Measurements from ENCODE around the gene TTC19.
"Not testable (repeated sequence)": the region's sequence is repeated elsewhere in the genome, so short reads cannot be mapped to it uniquely, and the experiment has no call there.

TTC19 gene

DNA sequence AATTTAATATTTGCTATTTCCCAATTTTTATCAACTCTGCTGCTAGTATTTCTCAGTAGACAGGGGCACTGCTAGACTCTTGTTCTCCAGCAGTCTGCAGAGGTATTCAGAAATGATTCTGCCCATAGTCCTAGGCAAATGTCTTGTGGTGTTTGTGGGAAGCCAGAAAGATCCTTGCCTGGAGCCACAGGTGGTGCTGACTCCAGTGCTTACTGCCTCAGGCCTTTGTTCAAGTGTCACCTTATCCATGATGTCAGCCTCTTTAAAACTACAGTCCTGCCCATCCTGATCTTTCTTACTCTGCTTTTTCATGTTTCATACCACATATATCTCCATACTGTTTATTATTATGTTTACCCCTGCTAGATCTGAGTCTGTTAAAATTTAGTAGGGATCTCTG is 26.6 kb upstream of the TTC19 start:
- DNase-seq (ENCODE audit: low read depth): no peak

DNA sequence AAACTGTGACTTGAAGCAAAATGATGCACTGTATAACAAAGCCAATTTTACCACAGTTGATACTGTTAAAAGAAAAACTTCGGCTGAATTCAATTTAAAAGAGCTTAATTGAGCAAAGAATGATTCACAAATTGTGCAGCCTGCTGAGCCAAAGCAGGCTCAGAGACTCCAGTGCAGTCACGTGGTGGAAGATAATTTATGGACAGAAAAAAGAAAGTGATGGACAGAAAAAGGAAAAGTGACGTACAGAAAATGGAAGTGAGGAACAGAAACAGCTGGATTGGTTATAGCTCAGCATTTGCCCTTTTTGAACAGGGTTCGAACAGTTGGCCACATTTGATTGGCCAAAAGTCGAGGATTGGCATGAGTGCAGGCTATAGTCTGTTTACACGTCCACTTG is 25.8 kb upstream of the TTC19 start:
- no peak for DNase-seq (ENCODE audit: low read depth)

DNA sequence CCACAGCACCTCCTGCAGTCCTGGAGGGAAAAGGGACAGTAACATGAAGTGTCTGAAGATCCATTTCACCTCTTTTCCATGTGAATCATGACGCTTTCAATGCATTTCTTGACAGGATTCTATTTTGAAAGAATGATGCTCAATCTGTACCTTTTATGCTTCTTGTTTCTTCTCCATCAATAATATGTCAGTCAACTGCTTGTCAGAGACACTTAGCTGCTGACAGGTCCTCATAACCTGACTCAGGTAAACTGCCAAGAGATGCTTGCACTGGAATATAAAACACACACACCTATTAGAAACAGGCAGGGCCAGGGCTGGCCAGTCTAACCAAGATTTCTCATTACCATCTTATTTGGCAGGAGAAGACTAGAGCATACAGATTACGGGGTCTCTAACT is 21.7 kb upstream of the TTC19 start:
- no peak for DNase-seq (ENCODE audit: low read depth)

DNA sequence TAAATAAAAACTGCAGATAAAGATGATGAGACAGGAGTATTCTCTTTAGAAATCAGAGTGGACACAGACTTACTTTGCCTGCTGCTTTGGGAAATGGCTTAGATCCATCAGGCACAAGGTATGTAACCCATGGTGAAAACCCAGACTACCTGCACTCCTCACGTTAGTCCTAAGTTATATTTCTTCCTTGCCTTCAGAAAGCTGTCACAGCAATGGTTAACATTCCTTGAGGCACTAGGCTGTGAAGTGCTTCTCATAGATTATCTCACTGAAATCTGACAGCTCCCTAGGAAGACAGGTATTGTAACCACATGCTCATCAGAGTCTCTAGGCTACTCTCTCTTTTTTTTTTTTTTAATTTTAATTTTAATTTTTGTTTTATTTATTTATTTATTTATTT is 21.0 kb upstream of the TTC19 start:
- no peak for DNase-seq (ENCODE audit: low read depth)

DNA sequence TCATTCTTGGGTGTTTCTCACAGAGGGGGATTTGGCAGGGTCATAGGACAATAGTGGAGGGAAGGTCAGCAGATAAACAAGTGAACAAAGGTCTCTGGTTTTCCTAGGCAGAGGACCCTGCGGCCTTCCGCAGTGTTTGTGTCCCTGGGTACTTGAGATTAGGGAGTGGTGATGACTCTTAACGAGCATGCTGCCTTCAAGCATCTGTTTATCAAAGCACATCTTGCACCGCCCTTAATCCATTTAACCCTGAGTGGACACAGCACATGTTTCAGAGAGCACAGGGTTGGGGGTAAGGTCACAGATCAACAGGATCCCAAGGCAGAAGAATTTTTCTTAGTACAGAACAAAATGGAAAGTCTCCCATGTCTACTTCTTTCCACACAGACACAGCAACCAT is 20.6 kb upstream of the TTC19 start:
- not testable (repeated sequence) for DNase-seq (ENCODE audit: low read depth)

DNA sequence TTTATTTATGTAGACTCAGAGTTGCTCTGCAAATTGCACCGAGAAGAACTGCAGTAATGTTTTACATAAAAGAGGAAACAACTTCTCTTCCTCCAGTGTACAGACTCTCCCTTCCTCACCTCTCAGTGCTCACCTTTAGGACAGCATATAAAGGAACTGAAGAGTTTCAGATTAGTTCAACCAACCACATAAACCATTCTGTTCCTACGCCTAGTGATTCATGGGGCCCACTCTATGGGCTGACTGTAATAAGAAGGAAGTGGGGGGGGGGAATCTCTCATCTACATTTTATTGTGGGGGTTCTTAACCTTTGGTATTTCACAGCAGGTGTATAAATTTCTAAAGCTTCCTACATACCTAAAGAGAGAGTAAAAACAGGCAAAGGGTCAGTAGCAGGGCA is 18.4 kb upstream of the TTC19 start:
- no peak for DNase-seq (ENCODE audit: low read depth)

DNA sequence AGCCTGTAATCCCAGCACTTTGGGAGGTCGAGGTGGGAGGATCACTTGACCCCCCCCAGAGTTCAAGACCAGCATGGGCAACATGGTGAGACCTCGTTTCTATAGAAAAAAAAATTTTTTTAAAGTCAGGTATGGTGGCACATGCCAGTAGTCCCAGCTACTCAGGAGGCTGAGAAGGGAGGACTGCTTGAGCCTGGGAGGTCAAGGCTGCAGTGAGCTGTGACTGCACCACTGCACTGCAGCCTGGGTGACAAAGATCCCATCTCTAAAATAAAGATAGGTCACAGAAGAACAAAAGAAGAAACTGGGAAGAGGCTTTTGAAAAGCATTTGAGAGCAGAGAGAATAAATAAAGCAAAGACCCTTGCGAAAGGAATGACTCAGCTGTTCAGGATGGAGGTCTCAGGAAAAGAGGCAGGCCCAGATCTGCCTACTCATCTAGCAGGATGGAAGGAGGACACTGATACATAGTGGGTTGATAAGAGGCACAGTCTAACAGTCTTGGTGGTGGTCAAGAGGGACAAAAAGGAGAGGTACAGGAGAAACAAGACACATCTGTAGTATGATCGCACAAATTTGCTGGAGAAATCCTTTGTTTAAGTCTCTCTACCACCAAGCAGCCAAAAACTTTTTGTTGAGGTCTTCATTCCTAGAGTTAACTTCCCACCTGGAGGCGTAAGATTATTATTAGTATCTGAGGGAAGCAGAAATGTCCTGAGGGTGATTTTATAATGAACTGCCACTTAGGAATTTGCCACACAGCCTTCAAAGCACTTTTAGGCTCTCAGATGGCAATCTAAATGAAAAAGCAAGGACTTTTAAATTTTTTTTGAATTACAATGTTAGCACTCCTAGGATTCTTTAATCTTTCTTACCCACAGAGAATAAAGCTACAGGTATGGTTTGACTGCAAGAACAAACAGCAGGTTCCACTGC is 17.7 kb upstream of the TTC19 start:
- DNase-seq (ENCODE audit: low read depth): no peak

DNA sequence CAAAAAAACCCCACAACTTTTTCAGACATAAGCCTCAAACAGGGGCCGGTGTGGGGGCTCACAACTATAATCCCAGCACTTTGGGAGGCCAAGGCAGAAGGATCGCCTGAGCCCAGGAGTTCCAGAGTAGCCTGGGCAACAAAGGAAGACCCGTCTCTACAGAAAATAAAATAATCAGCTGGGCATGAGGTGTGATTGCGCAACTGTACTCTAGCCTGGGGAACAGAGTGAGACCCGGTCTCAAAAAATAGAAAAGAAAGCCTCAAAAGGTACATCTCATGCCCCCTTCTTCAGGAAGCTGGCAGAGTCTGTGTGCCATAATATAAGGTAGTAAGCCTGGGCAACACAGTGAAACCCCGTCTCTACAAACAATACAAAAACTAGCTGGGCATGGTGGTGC is 3.3 kb upstream of the TTC19 start:
- DNase-seq (ENCODE audit: low read depth): no peak

DNA sequence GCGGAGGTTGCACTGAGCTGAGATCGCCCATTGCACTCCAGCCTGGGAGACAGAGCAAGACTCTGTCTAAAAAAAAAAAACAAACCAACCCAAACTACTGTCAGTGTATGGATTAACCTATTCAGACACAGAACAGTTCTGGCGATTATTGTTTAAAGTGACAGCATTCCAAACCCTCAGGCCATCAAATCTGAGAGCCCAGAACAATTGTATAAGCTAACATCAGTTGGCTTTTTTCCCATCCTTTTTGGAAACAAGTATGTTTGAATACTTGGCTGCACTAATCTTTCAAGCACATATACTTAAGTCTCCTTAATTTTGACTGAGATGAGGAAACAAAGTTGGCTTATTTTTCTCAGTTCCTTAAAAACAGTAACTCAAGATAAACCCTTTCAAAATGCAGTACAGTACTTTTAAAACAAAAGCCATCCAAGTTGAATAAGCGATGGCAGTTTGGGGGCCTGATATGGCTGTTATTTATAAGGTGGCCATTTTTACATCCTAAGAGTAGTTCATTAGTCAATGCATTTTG is 1.5 kb upstream of the TTC19 start:
- DNase-seq (ENCODE audit: low read depth): no peak

DNA sequence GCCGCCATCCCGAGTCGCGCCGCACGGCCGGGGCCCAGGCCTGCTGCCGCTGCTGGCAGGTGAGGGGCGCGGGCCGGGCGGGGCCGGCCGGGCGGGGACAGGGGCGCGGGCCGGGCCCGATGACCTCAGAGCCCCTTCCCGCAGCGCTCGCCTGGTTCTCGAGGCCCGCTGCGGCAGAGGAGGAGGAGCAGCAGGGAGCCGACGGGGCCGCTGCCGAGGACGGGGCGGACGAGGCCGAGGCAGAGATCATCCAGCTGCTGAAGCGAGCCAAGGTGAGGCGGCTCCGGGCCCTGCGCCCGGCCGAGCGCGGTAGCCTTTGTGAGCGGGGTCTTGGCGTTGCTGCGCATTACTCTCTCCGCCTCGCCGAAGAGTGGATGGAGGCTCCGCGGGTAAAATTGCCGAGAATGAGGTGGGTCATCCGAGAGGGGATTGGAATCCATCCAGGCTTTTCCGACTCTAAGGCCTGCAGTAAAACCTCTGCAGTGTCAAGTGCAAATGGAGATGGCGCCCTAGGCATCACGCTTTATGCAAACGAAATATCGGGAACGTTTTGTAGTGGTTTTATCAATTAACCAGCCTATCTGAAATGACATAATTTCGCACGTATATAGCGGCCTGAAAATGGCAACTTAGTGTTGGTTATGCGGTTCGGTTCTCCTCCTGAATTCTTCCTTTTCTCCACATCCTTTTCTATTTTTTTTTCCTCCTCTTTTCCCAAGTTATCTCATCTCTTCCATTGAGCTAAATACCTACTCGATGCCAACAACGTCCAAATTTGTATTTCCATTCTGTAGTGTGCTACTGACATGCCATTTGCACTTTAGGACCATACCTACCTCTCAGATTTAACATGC is 577 bp downstream of the TTC19 start:
- no peak for DNase-seq (ENCODE audit: low read depth)

DNA sequence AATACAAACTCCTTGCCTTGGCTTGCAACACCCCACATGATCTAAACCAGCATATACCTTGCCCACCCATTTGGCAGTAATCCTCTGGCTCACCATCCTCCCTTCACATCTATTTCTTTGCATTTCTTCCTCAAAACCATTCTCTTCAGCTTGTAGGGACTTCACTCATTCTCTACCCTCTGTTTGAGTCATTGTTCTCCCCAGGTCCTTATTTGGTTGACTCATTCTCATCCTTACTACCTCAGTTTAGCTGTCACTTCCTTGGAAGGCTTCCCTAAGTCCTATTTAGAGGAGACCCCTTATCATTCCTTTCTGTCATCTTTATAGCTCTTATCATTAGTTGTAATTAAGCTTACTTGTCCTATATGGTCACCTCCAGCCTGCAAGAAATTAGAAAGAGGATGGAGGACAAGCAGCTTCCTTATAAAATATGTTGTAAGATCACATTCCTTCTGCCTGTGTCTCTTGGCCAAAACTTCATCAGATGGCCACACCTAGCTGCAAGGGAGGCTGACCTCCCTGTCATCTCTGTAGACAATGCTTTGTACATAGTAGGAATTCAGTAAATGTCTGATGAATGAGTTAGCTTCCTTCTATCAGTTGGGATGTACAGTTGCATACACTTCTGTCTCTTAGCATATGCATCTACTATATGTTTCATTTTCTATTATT is 1.7 kb downstream of the TTC19 start:
- no peak for DNase-seq (ENCODE audit: low read depth)

DNA sequence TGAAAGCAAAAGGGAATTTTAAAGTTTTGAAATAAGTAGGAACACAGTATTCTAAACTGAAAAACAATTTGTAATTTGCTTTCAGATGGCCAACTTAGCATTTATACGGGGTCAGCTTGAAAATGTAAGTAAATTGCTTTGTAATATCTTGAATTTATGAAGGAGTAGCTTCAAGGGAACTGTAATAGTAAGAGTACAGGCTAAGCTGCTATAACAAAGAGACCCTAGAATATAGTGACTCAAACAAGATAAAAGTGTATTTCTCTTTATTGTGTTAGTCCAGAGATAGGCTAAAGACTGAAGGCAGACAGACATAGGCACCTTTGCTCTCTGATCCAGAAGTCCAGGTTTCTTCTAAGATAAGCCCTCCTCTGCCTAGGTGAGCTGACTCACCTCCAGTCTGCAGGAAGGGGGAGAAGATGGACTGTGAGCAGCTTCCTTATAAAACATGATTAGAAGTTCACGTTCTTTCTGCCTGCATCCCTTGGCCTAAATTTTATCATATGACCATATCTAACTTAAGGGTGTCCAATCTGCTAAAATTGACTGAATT is 3.2 kb downstream of the TTC19 start:
- DNase-seq (ENCODE audit: low read depth): no peak

DNA sequence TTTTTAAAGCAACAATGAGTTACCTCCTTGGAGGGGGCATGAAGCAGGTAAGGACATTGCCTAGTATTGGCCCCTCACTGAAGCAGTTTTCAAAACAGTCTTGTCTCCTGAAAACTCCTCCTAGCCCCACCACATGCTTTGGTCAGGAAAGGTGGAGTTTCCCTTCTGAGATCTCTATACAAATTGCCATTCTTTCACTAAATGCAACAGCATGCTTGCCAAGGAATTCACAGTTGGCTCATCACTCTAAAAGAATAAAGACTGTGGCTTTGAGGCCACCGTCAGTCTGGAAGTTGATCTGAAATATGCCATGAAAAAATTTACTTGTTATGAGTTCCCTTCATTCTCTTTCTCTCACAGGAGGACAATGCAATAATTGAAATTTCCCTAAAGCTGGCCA is 4.2 kb downstream of the TTC19 start:
- DNase-seq (ENCODE audit: low read depth): no peak

DNA sequence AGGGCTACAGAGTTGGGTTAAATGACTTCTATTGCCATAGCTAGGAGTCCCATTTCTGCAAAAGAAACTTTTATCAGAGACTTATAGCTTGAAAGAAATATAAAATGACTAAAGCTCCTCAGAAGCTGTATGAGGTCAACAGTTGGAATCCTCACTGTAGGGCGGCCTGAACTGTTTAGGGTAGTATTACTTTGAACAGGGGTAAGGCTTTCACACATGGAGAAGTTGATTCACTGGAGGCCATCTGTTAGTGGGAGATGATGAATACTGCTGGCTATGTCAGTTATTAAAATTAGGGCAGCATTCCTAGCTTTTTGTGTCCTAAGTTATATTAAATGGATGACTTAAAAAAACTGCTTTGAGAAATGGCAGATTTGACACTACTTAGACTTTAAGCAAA is 6.0 kb downstream of the TTC19 start:
- DNase-seq (ENCODE audit: low read depth): no peak

DNA sequence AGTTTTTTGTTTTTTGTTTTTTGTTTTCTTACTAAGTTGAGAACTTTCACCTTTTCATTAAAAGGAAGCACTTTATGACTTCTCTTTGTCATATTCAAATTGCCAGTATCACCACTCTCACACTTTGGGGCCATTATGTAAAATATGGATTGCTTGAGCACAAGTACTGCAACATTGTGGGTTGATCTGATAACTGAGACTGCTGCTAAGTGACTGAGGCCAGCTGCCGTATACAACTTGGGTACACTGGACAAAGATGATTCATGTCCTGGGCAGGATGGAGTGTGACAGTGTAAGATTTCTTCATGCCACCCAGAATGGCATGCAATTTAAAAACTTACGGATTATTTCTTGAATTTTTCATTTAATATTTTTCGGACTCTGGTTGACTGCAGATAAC is 7.8 kb downstream of the TTC19 start:
- no peak for DNase-seq (ENCODE audit: low read depth)

DNA sequence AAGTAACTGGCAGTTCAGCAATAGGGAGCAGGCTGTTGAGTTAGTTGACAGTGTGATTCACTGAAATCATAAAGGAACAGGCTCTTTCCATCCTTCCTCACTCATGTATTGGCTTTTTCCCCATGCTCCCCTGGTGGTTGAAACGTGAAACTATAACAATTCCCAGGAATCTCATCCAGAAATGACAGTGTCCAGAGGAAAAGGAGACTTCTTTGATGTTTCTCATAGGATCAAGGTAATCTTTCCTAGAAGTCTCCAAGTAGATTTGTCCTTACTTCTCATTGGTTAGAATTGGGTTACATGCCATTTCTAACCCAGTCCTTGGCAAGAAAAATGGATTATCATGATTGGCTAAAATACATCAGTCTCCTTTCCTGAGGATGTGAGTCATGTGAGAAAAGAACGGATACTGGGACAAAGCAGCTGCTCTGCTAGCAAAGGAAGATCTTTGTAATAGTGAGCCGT is 14.4 kb downstream of the TTC19 start:
- DNase-seq (ENCODE audit: low read depth): peak; percentile 68

DNA sequence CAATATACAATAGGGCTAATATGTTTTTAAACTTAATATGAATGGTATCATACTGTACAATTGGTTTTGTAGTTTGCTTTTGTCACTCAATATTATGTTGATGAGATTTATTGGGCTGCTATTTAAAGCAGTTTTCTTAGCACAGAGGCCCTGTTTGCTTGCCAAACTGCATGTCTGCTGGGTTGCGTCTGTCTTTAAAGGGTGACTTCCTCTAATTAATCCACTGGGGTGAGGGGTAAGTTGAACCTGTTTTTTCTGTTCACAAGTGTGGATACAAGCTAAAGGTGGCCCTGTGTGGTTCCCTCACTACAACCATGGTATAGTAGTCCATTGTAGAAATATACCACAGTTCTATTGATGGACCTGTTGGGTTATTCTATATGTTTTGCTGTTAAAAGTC is 19.7 kb downstream of the TTC19 start:
- no peak for DNase-seq (ENCODE audit: low read depth)

DNA sequence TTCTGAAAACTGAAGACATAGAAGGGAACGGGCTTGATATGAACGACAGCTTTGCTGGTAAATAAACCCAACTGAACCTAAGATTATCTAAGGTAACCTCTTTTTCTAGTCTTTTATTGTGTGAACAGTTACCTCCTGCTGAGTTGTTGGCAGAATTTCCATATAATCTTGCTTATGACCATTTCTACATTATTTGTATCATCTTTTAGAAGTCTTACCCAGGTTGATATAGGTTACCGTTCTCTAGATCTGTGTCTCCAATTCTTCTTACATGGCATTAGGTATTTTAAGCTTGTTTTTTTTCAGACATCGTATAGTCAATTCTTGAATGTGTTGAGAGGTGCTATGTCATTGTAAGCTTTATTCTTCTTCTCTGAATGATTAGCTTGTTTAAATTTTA is 24.3 kb downstream of the TTC19 start:
- DNase-seq (ENCODE audit: low read depth): no peak

DNA sequence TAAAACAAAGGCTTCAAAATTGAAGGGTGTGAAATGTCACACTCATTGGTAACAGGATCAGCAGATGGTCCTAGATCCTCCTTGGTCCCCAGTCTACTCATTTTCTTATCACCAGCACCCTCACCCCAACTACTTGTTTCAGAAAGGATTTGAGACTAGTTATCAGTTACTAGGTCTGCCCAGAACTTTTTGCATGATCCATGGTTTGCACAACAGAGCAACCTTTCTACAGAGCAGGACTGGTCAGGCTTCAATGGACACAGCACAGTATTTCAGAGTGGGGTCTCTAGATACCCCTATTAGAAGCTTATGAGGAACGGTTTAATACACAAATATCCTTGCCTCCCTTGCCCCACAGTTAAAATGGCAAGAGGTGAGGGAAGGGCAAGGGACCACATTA is 25.6 kb downstream of the TTC19 start:
- DNase-seq (ENCODE audit: low read depth): no peak

DNA sequence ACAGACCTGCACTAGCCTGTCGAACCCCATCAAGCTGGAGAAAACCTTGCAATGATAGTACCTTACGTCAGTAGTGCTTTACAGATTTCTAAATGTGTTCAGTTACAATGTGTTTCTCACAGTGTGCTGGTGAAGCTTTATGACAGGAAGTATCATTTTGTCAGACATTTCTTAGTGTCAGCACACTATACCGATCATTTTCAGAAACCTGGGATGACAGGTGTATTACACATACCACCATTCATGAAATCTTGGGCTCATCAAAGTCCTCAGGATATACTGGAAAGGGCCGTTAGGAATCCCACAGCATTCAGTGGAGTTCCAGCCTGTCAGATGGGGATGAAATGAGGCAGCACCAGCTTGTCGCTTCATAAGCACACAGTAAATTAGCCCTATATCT is 27.3 kb downstream of the TTC19 start:
- no peak for DNase-seq (ENCODE audit: low read depth)

DNA sequence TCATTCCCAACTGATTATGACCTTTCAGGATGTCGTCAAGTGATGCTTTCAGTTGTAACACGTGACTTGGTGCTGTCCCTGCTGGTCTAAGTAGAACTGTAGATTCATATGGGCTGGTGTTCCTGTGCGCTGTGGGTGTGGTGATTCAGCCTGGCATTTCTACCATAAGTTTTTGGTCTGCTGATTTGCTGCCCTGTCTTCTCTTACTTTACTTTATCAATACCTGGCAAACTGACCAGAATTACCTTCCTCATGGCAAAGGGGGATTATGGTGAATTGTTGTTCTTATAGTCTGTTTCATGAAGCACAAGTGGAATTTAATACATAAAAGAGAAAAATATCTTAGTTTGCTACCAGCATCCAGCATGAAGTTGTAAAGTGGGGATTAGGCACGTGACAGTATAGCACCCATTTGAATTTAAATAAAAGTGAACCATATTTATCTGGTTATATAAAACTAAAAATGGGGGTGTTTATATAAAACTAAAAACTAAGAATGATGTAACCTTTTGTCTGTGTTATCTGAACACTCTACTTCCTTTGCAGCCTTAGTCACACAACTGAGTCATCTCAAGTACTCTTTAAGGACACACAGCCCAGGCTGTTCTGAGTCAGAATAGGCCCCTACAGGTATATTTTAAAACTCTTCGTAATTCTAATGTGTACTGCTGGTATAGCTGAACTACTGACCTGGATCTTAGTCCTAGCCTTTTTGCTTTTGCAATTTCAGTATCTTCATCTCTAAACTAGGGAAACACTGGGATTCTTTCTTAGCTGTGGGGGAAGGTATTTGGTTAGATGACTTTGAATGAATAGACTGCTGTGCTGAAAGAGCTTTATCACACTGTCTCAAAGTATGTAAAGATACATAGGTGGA is 28.3 kb downstream of the TTC19 start:
- DNase-seq (ENCODE audit: low read depth): peak; percentile 87
